Measurements from ENCODE around the gene TTC34.
"Not testable (repeated sequence)": the region's sequence is repeated elsewhere in the genome, so short reads cannot be mapped to it uniquely, and the experiment has no call there.

Gene TTC34

DNA sequence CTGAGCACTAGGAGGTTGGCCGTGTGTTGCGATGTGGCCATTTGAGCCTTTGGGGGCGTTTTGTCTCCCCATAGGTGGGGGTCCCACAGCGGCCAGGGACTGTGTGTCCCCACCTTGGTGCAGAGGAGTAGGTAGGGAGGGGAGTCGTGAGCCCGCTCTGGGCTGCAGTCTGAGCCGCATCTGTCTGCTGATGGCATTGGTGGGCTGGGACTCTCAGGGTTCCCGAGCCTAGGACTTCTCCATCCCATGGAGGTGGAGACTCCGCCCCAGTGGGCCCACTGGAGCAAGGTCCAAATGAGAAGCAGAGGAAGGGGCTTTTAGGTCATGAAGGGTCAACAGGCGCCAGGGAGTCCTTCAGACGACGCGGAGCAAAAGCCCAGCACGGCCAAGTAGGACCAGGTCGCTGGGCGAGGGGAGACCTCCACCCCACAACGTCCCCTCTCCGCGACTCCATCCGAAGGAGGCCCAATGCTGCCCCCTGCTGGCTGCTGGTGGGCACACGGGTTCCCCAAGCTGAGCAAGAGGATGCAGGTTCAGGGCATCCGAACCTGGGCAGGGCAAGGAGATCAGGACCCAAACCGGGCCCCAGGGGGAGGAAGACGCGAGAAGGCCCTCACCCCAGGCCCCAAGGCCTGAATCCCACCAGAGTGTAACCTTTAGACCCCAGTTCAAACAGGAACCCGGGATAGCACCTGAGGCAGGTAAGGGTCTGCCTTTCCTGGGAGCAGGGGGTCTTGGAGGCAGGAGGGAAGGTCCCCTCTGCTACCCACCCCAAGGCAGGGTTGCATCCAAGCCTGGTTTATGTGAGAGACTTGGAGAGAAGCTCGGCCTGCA, 14.9 kb downstream of the TTC34 start:
- intact Hi-C loops (cut with DNase I) = no loop called here
- peak in 40 of 42 donors; percentile 32 to 84 (median 62) for DNase-seq

DNA sequence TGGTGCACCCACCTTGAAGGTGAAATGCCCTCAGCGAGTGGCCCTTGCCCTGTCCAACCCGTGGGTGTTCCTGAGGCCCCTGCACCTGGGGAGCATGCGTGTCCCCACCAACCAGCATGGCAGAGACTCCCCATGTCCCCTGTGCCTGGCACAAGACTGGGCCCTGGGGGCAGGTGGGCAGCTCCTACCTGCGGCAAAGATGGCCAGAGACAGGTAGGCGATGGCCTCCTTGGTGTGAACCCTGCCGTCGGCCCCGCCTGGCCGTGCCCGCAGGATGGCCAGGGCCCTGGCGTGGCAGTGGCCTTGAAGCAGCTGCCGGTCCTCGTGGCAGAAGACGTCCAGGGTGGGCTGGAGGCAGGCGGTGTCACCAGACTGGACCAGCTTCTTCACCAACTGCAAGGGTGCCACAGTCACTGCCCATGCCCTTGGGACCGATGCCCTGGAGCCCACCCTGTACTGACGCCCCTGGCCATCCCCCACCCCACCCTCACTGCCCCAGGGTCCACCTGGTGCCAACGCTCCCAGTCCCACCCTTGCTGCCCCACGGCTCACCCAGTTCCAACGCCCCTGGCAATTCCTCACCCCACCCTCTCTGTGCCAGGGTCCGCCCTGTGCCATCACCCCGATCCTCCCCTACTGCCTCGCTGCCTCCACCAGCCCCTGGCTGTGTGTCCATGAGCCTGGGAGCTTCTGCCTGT, 15.7 kb downstream of the TTC34 start:
- peak in 10 of 42 donors; percentile 4 to 33 (median 10) for DNase-seq

DNA sequence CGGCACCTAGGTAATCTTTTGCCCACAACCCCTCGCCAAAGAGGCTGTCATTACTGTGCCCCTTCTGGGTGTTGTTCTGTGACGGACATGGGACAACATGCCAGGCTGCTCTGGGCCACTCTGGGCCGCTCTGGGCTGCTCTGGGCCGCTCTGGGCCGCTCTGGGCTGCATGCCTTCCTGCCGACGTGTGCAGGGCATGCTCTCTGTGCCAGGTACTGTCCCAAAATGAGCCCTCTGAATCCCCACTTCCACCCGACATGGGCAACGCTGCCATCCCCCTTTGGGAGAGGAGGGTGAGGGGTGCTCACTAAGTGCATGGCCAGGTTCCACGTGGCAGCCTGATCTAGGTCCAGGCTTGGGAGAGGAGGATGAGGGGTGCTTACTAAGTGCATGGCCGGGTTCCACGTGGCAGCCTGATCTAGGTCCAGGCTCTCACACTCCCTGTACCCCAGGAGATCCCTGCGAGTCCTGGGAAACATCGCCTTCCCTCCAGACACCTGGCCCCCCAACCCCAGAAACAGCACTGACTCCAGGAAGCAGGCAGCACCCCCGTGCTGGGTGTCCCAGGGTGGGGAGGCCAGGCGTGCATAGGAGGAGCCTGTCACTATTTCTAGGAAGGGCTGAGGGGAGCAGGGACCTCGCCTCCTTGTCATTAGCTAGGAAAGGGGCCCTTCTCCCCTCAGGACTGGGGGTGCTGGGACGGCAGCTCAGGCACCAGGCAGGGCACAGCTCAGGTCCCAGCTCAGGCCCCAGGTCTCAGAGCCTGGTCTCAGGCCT, 16.5 kb downstream of the TTC34 start:
- intact Hi-C loops (cut with DNase I) = no loop called here
- DNase-seq = peak in 5 of 42 donors; percentile 2 to 19 (median 3)

More for the DNA sequence above, 15.7 kb downstream of the TTC34 start:
- intact Hi-C loops (cut with DNase I) = no loop called here

DNA sequence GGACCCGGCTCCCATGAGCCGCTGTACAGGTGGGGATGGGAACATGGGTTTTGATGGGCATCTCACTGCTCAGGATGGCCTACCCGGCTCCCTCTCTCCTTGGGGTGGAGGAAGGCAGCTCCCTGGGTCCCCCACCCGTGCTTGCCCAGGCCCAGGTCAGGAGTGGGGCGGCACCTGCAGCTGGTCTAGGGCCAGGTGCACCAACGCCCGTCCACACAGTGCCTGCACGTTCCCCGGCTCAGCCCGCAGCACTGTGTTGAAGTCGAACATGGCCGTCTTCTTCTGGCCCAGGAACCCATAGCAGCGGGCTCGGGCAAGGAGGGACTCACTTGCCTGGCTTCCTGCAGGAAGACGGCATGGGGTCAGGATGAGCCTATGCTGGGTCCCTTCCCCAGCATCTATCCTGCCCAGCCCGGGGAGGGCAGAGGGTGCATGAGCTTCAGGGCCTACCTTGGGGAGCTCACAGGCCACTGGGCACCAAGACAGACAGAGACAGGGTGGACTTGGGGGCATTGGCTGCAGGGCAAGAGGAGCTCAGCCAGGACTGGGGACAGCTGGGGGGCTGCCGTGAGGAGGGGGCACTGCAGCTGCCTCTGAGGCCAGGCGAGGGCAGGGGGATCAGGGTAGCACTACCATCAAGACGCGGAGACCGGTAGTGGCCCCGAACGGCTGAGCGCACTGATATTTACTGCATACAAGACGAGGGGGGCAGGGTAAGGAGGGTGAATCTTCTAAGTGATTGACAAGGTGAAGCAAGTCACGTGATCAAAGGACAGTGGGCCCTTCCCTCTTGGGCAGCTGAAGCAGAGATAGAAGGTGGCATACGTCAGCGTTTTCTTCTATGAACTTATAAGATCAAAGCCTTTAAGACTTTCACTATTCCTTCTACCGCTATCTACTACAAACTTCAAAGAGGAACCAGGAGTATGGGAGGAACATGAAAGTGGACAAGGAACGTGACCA, 17.8 kb downstream of the TTC34 start:
- intact Hi-C loops (cut with DNase I) = no loop called here
- peak in 7 of 42 donors; percentile 0 to 32 (median 17) for DNase-seq

DNA sequence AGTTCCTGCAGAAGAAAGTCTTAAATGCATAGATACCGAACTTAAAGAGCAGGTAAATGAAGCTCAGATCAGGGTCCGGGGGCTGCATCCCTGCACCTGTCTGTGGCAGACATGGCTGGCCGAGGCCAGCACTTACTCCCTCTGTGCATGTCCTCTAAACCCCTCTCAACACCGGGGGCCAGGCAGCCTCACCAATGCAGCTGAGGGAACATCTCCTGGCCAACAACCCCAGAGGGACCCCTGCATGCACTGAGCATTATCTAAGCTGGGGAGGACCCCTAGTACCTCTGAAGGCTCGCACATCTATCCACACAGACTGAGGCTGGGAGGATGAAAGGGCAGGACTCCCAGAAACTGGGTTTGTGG, 18.4 kb downstream of the TTC34 start:
- intact Hi-C loops (cut with DNase I) = no loop called here
- peak in 4 of 42 donors; percentile 1 to 34 (median 19) for DNase-seq

DNA sequence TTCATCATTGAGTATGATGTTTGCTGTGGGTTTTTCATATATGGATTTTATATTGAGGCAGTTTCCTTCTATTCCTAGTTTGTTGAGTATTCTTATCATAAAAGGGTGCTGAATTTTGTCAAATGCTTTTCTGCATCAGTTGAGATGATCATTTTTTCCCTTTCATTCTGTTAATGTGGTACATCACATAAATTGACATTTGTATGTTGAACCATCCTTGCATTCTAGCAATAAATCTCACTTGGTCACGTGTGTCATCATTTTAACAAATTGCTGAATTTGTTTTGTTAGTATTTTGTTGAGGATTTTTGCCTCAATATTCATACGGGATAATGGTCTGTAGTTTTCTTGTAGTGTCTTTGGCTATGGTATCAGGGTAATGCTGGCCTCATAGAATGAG, 19.9 kb downstream of the TTC34 start:
- DNase-seq = no peak
- intact Hi-C loops (cut with DNase I) = no loop called here

DNA sequence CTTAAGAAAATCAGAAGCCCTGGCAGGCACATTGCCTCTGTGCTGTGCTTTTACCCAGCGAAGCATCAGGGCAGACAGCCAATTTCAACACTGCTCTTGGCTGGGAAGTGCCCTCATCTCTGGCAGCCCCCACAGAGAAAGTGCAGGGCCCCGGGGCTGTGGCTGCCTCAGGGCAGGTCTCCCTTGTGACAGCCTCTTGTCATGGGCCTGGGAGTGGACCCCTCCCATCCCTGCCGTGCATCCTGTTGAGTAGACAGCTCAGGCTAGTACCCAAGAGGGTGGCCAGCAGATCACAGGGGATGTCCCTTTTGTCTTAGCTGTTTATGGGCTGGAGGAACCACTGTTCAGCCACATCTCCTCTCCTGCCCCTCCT, 23.3 kb downstream of the TTC34 start:
- DNase-seq = peak in 14 of 42 donors; percentile 11 to 59 (median 24)

DNA sequence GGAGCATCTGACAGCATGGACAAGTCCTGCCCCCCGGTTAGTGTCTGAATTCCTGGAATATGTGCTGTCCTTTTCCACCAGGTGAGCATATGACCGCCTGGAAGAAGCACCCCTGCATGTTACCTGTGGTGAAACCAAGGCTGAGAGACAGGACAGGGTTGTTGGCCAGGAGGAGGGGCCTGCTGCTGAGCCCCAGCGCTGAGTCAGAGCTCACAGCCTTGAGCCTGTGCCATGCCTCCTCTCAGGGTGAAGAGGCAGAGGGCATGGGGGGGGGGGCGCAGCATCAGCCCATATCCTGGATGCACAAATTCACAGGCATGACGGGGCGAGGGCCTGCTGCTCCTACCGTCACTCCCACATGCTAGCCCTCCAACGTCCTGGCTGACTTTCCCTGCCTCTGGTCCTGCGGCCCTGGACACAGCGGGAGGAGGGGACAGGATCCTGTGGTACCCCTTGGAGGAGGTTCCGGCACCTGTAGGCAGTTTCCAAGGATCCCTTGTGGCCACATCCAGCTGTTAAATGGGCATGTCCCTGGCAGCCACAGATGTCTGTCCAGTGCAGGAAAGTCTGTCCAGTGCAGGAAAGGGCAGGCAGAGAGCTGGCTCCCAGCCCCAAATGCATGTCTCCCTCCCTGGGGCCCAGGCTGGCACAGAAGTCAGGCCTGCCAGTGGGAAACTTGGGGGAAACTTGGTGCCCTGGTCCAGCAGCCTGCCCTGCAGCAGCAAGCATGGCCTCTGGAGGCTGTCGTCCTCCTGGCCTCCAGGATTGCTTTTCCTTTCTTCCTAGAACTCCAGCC, 23.9 kb downstream of the TTC34 start:
- intact Hi-C loops (cut with DNase I) = no loop called here
- peak in 2 of 42 donors; percentile 3 to 20 for DNase-seq

More for the DNA sequence above, 23.3 kb downstream of the TTC34 start:
- intact Hi-C loops (cut with DNase I) = no loop called here

DNA sequence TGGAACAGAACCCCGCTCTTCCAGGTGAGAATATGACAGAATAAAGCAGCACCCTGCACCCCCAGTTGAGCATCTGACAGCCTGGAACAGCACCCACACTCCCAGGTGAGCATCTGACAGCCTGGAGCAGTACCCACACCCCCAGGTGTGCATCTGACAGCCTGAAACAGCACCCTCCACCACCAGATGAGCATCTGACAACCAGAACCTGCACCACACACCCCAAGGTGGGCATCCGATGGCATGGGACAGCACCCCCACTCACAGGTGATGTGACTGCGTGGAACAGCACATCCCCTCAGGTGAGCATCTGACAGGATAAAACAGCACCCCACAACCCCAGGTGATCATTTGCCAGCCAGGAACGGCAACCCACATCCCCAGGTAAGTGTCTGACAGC, 26.2 kb downstream of the TTC34 start:
- DNase-seq; intact Hi-C loops (cut with DNase I): not testable (repeated sequence)

DNA sequence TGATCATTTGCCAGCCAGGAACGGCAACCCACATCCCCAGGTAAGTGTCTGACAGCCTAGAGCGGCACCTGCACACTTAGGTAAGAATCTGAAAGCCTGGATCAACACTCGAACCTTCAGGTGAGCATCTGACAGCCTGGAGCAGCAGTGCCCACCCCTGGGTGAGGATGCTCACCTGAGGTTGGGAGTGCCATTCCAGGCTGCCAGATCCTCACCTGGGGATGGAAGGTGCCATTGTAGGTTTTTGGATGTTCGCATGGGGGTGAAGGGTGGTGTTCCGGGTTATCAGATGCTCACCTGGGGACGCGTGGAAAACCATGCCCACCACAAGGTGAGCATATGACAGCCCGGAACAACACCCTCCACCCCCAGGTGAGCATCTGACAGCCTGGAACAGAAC, 33.4 kb downstream of the TTC34 start:
- intact Hi-C loops (cut with DNase I); DNase-seq: not testable (repeated sequence)

DNA sequence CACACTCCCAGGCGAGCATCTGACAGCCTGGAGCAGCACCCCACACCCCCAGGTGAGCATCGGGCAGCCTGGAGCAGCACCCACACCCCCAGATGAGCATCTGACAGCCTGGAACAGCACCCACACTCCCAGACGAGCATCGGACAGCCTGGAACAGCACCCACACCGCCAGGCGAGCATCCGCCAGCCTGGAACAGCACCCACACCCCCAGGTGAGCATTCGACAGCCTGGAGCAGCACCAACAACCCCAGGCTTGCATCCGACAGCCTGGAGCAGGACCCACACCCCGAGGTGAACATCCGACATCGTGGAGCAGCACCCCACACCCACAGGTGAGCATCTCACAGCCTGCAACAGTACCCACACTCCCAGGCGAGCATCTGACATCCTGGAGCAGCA, 42.1 kb downstream of the TTC34 start:
- DNase-seq; intact Hi-C loops (cut with DNase I): not testable (repeated sequence)

DNA sequence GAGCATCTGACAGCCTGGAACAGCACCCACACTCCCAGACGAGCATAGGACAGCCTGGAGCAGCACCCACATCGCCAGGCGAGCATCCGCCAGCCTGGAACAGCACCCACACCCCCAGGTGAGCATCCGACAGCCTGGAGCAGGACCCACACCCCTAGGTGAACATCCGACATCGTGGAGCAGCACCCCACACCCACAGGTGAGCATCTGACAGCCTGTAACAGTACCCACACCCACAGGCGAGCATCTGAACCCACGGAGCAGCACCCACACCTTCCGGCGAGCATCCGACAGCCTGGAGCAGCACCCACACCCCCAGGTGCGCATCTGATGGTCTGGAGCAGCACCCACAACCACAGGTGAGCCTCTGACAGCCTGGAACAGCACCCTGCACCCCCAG, 44.0 kb downstream of the TTC34 start:
- DNase-seq; intact Hi-C loops (cut with DNase I): not testable (repeated sequence)

DNA sequence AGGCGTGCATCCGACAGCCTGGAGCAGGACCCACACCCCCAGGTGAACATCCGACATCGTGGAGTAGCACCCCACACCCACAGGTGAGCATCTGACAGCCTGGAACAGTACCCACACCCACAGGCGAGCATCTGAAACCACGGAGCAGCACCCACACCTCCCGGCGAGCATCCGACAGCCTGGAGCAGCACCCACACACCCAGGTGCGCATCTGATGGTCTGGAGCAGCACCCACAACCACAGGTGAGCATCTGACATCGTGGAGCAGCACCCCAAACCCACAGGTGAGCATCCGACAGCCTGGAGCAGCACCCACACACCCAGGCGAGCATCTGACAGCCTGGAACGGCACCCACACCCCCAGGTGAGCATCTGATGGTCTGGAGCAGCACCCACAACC, 46.1 kb downstream of the TTC34 start:
- intact Hi-C loops (cut with DNase I); DNase-seq: not testable (repeated sequence)

DNA sequence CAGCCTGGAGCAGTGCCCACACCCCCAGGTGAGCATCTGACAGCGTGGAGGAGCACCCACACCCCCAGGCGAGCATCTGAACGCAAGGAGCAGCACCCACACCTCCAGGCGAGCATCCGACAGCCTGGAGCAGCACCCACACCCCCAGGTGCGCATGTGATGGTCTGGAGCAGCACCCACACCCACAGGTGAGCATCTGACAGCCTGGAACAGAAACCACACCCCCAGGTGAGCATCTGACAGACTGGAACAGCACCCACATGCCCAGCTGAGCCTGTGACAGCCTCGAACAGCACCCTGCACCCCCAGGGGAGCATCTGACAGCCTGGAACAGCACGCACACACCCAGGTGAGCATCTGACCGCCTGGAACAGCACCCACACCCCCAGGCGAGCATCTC, 46.9 kb downstream of the TTC34 start:
- intact Hi-C loops (cut with DNase I) = not testable (repeated sequence)

DNA sequence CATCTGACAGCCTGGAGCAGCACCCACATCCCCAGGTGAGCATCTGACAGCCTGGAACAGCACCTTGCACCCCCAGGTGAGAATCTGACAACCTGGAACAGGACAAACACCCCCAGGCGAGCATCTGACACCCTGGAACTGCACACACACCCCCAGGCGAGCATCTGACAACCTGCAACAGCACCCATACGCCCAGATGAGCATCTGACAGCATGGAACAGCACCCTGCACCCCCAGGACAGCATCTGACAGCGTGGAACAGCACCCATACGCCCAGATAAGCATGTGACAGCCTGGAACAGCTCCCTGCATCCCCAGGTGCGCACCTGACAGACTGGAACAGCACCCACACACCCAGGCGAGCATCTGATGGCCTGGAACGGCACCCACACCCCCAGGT, 49.0 kb downstream of the TTC34 start:
- intact Hi-C loops (cut with DNase I); DNase-seq: not testable (repeated sequence)

More for the DNA sequence above, 46.9 kb downstream of the TTC34 start:
- not testable (repeated sequence) for DNase-seq

DNA sequence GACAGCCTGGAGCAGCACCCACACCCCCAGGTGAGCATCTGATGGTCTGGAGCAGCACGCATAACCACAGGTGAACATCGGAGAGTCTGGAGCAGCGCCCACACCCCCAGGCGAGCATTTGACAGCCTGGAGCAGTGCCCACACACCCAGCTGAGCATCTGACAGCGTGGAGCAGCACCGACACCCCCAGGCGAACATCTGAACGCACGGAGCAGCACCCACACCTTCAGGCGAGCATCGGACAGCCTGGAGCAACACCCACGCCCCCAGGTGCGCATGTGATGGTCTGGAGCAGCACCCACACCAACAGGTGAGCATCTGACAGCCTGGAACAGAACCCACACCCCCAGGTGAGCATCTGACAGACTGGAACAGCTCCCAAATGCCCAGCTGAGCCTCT, 49.6 kb downstream of the TTC34 start:
- DNase-seq; intact Hi-C loops (cut with DNase I): not testable (repeated sequence)
